IPS-20b (cell line): ENCODE data around the gene CSMD2.

ENCODE experiments used
- H3K27ac ChIP-seq: one replicate; pipeline ENCODE4 v1.5.1; 2013; ENCODE audit warnings: low read length
- H3K27me3 ChIP-seq: 2 replicates; pipeline ENCODE4 v1.6.1; 2013; ENCODE audit warnings: mild to moderate bottlenecking, low read length, inconsistent platforms; ENCODE audit not compliant: insufficient read depth
- H3K36me3 ChIP-seq: 2 replicates; pipeline ENCODE4 v1.6.1; 2013; ENCODE audit warnings: low read depth, mild to moderate bottlenecking, inconsistent platforms, low read length, moderate library complexity; ENCODE audit not compliant: insufficient read depth
- H3K4me1 ChIP-seq: 2 replicates; pipeline ENCODE4 v1.6.1; 2013; ENCODE audit warnings: mild to moderate bottlenecking, control low read depth, inconsistent platforms, low read length, moderate library complexity; ENCODE audit not compliant: insufficient read depth
- H3K4me3 ChIP-seq: 2 replicates; pipeline ENCODE4 v1.5.1; 2013; ENCODE audit warnings: mild to moderate bottlenecking, low read length, inconsistent platforms
- H3K9ac ChIP-seq: 2 replicates; pipeline ENCODE4 v1.6.1; 2013; ENCODE audit warnings: low read depth, mild to moderate bottlenecking, inconsistent platforms, low read length, moderate library complexity
- H3K9me3 ChIP-seq: 2 replicates; pipeline ENCODE4 v1.6.1; 2013; ENCODE audit warnings: mild to moderate bottlenecking, low read depth, low read length, inconsistent platforms; ENCODE audit not compliant: insufficient read depth

The CSMD2 gene

GRCh38 chr1:34128186-34128889 lies 36.7 kb downstream of the CSMD2 start:
- H3K27me3 ChIP-seq: no peaks in the 10 kb centered on the region
- H3K9ac ChIP-seq: no peak overlapping the region
- H3K4me3 ChIP-seq: no peak overlapping the region
- peaks cover 4% of the 10 kb centered on the region; the same call in 1 of the 2 replicates for H3K36me3 ChIP-seq
- H3K27ac ChIP-seq: no peak overlapping the region
- H3K4me1 ChIP-seq: no peaks in the 10 kb centered on the region
- no peaks in the 10 kb centered on the region for H3K9me3 ChIP-seq

- Histone ChIP-seq H3K9ac (no peak overlapping the region), H3K27me3 (no peaks in the 10 kb centered on the region), H3K9me3 (no peaks in the 10 kb centered on the region), H3K36me3 (peaks cover 4% of the 10 kb centered on the region; the same call in 1 of the 2 replicates), H3K4me1 (no peaks in the 10 kb centered on the region), H3K27ac (no peak overlapping the region), H3K4me3 (no peak overlapping the region)
These were observed 37.7 kb downstream of the CSMD2 start for GRCh38 chr1:34127006-34128000.

- H3K4me1 ChIP-seq: no peaks in the 10 kb centered on the region
- H3K36me3 ChIP-seq: peaks cover 4% of the 10 kb centered on the region; the same call in 1 of the 2 replicates
- no peaks in the 10 kb centered on the region for H3K9me3 ChIP-seq
- H3K27me3 ChIP-seq: no peaks in the 10 kb centered on the region
- no peak overlapping the region for H3K4me3 ChIP-seq
- H3K27ac ChIP-seq: no peak overlapping the region
- no peak overlapping the region for H3K9ac ChIP-seq
These were observed 38.5 kb downstream of the CSMD2 start for GRCh38 chr1:34126486-34126885.

GRCh38 chr1:34125721-34126380 lies 39.2 kb downstream of the CSMD2 start:
- no peak overlapping the region for H3K4me3 ChIP-seq
- no peak overlapping the region for H3K9ac ChIP-seq
- no peaks in the 10 kb centered on the region for H3K27me3 ChIP-seq
- no peak overlapping the region for H3K27ac ChIP-seq
- no peaks in the 10 kb centered on the region for H3K9me3 ChIP-seq
- H3K36me3 ChIP-seq: peaks cover 4% of the 10 kb centered on the region; the same call in 1 of the 2 replicates
- no peaks in the 10 kb centered on the region for H3K4me1 ChIP-seq

GRCh38 chr1:34122080-34122932 lies 42.7 kb downstream of the CSMD2 start:
- Histone ChIP-seq H3K27me3 (no peaks in the 10 kb centered on the region), H3K4me1 (no peaks in the 10 kb centered on the region), H3K9ac (no peak overlapping the region), H3K4me3 (no peak overlapping the region), H3K36me3 (no peaks in the 10 kb centered on the region; the same call in 1 of the 2 replicates), H3K27ac (no peak overlapping the region), H3K9me3 (peaks cover 8% of the 10 kb centered on the region; the same call in 1 of the 2 replicates)

GRCh38 chr1:34115233-34115632 lies 49.8 kb downstream of the CSMD2 start:
- Histone ChIP-seq H3K9ac (no peak overlapping the region), H3K4me1 (peaks cover 9% of the 10 kb centered on the region), H3K36me3 (no peaks in the 10 kb centered on the region), H3K27me3 (no peaks in the 10 kb centered on the region), H3K4me3 (no peak overlapping the region), H3K9me3 (peaks cover 8% of the 10 kb centered on the region; the same call in 1 of the 2 replicates), H3K27ac (no peak overlapping the region)

- H3K9ac ChIP-seq: no peak overlapping the region
- H3K27me3 ChIP-seq: no peaks in the 10 kb centered on the region
- no peak overlapping the region for H3K27ac ChIP-seq
- no peaks in the 10 kb centered on the region for H3K36me3 ChIP-seq
- H3K9me3 ChIP-seq: peaks cover under 1% of the 10 kb centered on the region; the same call in 1 of the 2 replicates
- H3K4me3 ChIP-seq: no peak overlapping the region
- peaks cover 9% of the 10 kb centered on the region for H3K4me1 ChIP-seq
These were observed 51.1 kb downstream of the CSMD2 start for GRCh38 chr1:34113887-34114286.

- Histone ChIP-seq H3K36me3 (no peaks in the 10 kb centered on the region), H3K4me3 (no peak overlapping the region), H3K27ac (no peak overlapping the region), H3K4me1 (peaks cover 9% of the 10 kb centered on the region), H3K9me3 (no peaks in the 10 kb centered on the region), H3K27me3 (no peaks in the 10 kb centered on the region), H3K9ac (no peak overlapping the region)
These were observed 51.7 kb downstream of the CSMD2 start for GRCh38 chr1:34113362-34113761.

- Histone ChIP-seq H3K4me1 (peaks cover 7% of the 10 kb centered on the region), H3K9me3 (no peaks in the 10 kb centered on the region), H3K9ac (no peak overlapping the region), H3K27ac (no peak overlapping the region), H3K27me3 (no peaks in the 10 kb centered on the region), H3K4me3 (no peak overlapping the region), H3K36me3 (no peaks in the 10 kb centered on the region)
These were observed 56.3 kb downstream of the CSMD2 start for GRCh38 chr1:34108711-34109110.

GRCh38 chr1:34108269-34108668 lies 56.8 kb downstream of the CSMD2 start:
- H3K9me3 ChIP-seq: no peaks in the 10 kb centered on the region

GRCh38 chr1:34101151-34101550 lies 63.9 kb downstream of the CSMD2 start:
- Histone ChIP-seq H3K4me3 (no peak overlapping the region), H3K9ac (no peak overlapping the region), H3K27ac (no peak overlapping the region), H3K36me3 (no peaks in the 10 kb centered on the region), H3K4me1 (no peaks in the 10 kb centered on the region), H3K9me3 (no peaks in the 10 kb centered on the region), H3K27me3 (no peaks in the 10 kb centered on the region)

More at GRCh38 chr1:34108269-34108668, 56.8 kb downstream of the CSMD2 start:
- Histone ChIP-seq H3K36me3 (no peaks in the 10 kb centered on the region), H3K27me3 (no peaks in the 10 kb centered on the region), H3K4me1 (peaks cover 5% of the 10 kb centered on the region; the same call in 1 of the 2 replicates), H3K27ac (no peak overlapping the region), H3K4me3 (no peak overlapping the region), H3K9ac (no peak overlapping the region)
